ENCODE measurements around the gene VTI1A. TPM values are rescaled to one million over a fixed set of nuclear protein-coding genes. Genes with fewer than 3 reads are reported as not detected.

Gene VTI1A
- polyA plus RNA-seq, 1 donor from 2014 or later: 28.7 TPM

GRCh38 chr10:112755446-112756234 lies 308.6 kb downstream of the VTI1A start:
- Histone ChIP-seq H3K9me3 (ENCODE audit: low read length) (no peaks in the 10 kb centered on the region), H3K79me2 (replicated peaks; ENCODE audit: insufficient read depth, low read length) (no peaks in the 10 kb centered on the region), H4K20me1 (ENCODE audit: insufficient read depth) (no peaks in the 10 kb centered on the region), H3K4me3 (ENCODE audit: low read length) (no peak overlapping the region), H3K9me2 (ENCODE audit: insufficient read depth, low read length) (no peaks in the 10 kb centered on the region), H3K4me2 (ENCODE audit: low read length) (no peak overlapping the region), H3K9ac (ENCODE audit: low read length) (no peak overlapping the region), H3K27me3 (ENCODE audit: insufficient read depth, low read depth, low read length) (no peaks in the 10 kb centered on the region), H2AFZ (ENCODE audit: low read depth, low read length) (no peak overlapping the region), H3K36me3 (ENCODE audit: insufficient read depth, low read length) (no peaks in the 10 kb centered on the region), H3F3A (ENCODE audit: insufficient read depth, low read length, poor library complexity, severe bottlenecking) (no peaks in the 10 kb centered on the region), H3K27ac (ENCODE audit: low read length) (no peak overlapping the region)
- TF ChIP-seq EP300 (conservative IDR thresholded peaks at IDR 0.05; ENCODE audit: poor library complexity, severe bottlenecking) (no peak), EZH2 (IDR thresholded peaks at IDR 0.05; ENCODE audit: borderline replicate concordance, insufficient read depth, low read length, poor library complexity, severe bottlenecking) (no peak), RAD21 (conservative IDR thresholded peaks at IDR 0.05) (no peak), TAF1 (IDR thresholded peaks at IDR 0.05; ENCODE audit: low read depth) (no peak)
- TF ChIP-seq, protein P1, sequence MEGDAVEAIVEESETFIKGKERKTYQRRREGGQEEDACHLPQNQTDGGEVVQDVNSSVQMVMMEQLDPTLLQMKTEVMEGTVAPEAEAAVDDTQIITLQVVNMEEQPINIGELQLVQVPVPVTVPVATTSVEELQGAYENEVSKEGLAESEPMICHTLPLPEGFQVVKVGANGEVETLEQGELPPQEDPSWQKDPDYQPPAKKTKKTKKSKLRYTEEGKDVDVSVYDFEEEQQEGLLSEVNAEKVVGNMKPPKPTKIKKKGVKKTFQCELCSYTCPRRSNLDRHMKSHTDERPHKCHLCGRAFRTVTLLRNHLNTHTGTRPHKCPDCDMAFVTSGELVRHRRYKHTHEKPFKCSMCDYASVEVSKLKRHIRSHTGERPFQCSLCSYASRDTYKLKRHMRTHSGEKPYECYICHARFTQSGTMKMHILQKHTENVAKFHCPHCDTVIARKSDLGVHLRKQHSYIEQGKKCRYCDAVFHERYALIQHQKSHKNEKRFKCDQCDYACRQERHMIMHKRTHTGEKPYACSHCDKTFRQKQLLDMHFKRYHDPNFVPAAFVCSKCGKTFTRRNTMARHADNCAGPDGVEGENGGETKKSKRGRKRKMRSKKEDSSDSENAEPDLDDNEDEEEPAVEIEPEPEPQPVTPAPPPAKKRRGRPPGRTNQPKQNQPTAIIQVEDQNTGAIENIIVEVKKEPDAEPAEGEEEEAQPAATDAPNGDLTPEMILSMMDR (IDR thresholded peaks at IDR 0.05; ENCODE audit: poor library complexity, severe bottlenecking): no peak

GRCh38 chr10:112756235-112756527 lies 309.2 kb downstream of the VTI1A start:
- no peak overlapping the region for H3K27ac ChIP-seq (ENCODE audit: low read length)
- no peaks in the 10 kb centered on the region for H3K9me2 ChIP-seq (ENCODE audit: insufficient read depth, low read length)
- H3K4me2 ChIP-seq (ENCODE audit: low read length): no peak overlapping the region
- no peaks in the 10 kb centered on the region for H3K27me3 ChIP-seq (ENCODE audit: insufficient read depth, low read depth, low read length)
- no peak overlapping the region for H3K9ac ChIP-seq (ENCODE audit: low read length)
- no peaks in the 10 kb centered on the region for H3K36me3 ChIP-seq (ENCODE audit: insufficient read depth, low read length)
- no peaks in the 10 kb centered on the region for H3K9me3 ChIP-seq (ENCODE audit: low read length)
- H3K4me3 ChIP-seq (ENCODE audit: low read length): no peak overlapping the region
- no peaks in the 10 kb centered on the region for H4K20me1 ChIP-seq (ENCODE audit: insufficient read depth)
- H3F3A ChIP-seq (ENCODE audit: insufficient read depth, low read length, poor library complexity, severe bottlenecking): no peaks in the 10 kb centered on the region
- H2AFZ ChIP-seq (ENCODE audit: low read depth, low read length): no peak overlapping the region
- H3K79me2 ChIP-seq (replicated peaks; ENCODE audit: insufficient read depth, low read length): no peaks in the 10 kb centered on the region
- no peak for TF ChIP-seq TAF1 (IDR thresholded peaks at IDR 0.05; ENCODE audit: low read depth)
- TF ChIP-seq, protein P2, sequence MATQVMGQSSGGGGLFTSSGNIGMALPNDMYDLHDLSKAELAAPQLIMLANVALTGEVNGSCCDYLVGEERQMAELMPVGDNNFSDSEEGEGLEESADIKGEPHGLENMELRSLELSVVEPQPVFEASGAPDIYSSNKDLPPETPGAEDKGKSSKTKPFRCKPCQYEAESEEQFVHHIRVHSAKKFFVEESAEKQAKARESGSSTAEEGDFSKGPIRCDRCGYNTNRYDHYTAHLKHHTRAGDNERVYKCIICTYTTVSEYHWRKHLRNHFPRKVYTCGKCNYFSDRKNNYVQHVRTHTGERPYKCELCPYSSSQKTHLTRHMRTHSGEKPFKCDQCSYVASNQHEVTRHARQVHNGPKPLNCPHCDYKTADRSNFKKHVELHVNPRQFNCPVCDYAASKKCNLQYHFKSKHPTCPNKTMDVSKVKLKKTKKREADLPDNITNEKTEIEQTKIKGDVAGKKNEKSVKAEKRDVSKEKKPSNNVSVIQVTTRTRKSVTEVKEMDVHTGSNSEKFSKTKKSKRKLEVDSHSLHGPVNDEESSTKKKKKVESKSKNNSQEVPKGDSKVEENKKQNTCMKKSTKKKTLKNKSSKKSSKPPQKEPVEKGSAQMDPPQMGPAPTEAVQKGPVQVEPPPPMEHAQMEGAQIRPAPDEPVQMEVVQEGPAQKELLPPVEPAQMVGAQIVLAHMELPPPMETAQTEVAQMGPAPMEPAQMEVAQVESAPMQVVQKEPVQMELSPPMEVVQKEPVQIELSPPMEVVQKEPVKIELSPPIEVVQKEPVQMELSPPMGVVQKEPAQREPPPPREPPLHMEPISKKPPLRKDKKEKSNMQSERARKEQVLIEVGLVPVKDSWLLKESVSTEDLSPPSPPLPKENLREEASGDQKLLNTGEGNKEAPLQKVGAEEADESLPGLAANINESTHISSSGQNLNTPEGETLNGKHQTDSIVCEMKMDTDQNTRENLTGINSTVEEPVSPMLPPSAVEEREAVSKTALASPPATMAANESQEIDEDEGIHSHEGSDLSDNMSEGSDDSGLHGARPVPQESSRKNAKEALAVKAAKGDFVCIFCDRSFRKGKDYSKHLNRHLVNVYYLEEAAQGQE (IDR thresholded peaks at IDR 0.05; ENCODE audit: borderline replicate concordance): no peak
- TF ChIP-seq MXI1 (conservative IDR thresholded peaks at IDR 0.05; ENCODE audit: poor library complexity, severe bottlenecking): no peak
- TF ChIP-seq EZH2 (IDR thresholded peaks at IDR 0.05; ENCODE audit: borderline replicate concordance, insufficient read depth, low read length, poor library complexity, severe bottlenecking): no peak
- TF ChIP-seq, protein P1 (IDR thresholded peaks at IDR 0.05; ENCODE audit: poor library complexity, severe bottlenecking): no peak
- no peak for TF ChIP-seq RAD21 (conservative IDR thresholded peaks at IDR 0.05)
- TF ChIP-seq EP300 (conservative IDR thresholded peaks at IDR 0.05; ENCODE audit: poor library complexity, severe bottlenecking): no peak
- TF ChIP-seq POLR2AphosphoS5 (IDR thresholded peaks at IDR 0.05): no peak
- no peak for TF ChIP-seq SMC3 (conservative IDR thresholded peaks at IDR 0.05; ENCODE audit: poor library complexity)
